ENCODE measurements around the gene HCN2.

GRCh38 chr19:619286-620002 lies 29.8 kb downstream of the HCN2 start:
- no peak for TF ChIP-seq SP2 (IDR thresholded peaks at IDR 0.05; ENCODE audit: extremely low read depth, low read depth, low read length, poor library complexity, severe bottlenecking)
- no peak for TF ChIP-seq MLX (CRISPR knock-in tag; conservative IDR thresholded peaks at IDR 0.05)
- no peak for TF ChIP-seq ZC3H4 (CRISPR knock-in tag; IDR thresholded peaks at IDR 0.05; ENCODE audit: borderline replicate concordance)
- TF ChIP-seq ZNF785 (CRISPR knock-in tag; IDR thresholded peaks at IDR 0.05): no peak
